ENCODE results near the gene LIPE. TPM values are rescaled to one million over a fixed set of nuclear protein-coding genes. Genes with fewer than 3 reads are reported as not detected.
A peak's percentile ranks its signal among the peaks of the same experiment; 100 is the strongest.

LIPE gene
- total RNA-seq, 1 experiment from 2014 or later = 7.4 TPM

DNA sequence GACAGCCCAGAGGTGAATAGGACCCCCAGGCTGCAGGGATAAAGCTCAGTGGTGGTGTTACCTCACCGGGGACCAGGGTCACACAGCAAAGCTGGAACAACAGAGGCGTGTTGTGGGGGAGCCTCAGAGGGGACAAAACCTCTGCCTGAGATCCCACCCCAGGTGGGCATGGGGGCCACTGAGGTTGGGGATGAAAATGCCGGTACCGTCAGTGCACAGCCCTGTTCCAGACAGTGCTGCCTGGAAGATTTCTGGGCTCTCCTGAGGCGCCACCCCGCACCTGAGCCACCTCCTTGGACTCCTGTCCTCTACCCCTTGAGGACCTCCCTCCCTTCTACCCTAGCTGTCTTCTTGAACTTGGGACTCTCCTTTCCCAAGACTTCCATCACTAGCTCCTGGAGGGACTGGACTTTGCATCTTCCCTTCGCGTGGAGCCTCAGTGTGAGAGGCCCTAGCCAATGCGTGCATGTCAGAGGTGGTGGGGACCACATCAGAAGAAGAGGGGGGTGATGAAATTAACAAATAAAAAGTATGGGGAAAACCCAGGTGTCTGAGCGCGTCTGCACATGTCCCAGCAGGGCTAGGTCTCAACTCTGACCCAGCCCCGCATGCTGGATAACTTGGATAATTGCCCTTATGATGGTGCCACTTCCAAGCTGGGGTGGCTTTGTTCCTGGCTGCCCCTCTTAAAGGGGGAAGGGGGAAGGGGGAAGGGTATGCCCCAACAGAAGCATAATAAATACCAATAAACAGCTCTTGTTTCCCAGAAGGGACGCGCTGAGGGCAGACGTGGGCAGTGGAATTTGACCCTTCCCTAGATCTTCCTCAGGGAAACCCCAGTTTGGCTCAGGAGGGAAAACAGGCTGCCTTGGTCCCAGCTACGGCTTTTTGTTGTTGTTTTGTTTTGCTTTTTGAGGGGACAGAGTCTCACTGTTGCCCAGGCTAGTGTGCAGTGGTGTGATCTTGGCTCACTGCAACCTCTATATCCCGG, 48.7 kb downstream of the LIPE start:
- no peak for DNase-seq (ENCODE audit: low read depth)

- DNase-seq (ENCODE audit: low read depth) = no peak
Observed at GRCh38 chr19:42376177-42376555, 51.0 kb downstream of the LIPE start.

DNA sequence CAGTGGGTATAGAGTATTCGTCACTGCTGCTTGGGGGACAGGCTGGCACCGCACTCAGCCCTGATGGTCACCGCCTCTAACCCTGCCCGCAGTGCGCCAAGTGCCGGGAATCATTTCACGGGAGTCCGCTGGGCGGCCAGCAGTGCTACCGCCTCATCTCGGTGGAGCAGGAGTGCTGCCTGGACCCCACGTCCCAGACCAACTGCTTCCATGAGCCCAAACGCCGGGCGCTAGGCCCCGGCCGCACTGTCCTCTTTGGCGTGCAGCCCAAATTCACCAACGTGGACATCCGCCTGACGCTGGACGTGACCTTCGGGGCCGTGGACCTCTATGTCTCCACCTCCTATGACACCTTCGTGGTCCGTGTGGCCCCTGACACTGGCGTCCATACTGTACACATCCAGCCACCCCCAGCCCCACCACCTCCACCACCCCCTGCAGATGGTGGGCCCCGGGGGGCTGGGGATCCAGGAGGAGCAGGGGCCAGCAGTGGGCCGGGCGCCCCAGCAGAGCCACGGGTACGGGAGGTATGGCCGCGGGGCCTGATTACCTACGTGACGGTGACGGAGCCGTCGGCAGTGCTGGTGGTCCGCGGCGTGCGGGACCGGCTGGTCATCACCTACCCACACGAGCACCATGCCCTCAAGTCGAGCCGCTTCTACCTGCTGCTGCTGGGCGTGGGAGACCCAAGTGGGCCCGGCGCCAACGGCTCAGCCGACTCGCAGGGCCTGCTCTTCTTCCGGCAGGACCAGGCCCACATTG, 51.6 kb downstream of the LIPE start:
- no peak for DNase-seq (ENCODE audit: low read depth)

- no peak for DNase-seq (ENCODE audit: low read depth)
Observed at GRCh38 chr19:42374826-42375376, 52.3 kb downstream of the LIPE start.

DNA sequence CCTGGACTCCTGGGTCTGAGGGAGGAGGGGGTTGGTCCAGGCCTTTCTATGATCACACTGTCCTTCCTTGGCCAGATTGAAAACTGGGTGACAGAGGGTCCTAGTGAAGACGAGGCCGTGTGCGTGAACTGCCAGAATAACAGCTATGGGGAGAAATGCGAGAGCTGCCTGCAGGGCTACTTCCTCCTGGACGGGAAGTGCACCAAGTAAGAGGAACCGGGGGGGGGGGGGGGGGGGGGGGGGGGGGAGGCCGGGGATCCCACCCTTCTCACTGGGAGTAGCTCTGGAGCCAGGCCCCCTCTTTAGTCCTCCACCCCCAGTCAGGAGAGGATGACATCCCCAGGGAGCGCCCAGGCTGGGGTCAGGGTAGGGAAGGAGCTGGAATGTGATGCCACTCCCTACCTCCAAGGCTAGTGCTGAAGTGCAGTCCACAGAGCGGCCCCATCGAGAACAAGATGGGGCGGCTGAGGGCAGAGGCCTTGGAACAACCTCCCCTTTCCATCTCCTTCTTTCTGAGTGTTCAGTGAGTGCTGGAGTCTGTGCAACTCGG, 56.5 kb downstream of the LIPE start:
- no peak for DNase-seq (ENCODE audit: low read depth)

DNA sequence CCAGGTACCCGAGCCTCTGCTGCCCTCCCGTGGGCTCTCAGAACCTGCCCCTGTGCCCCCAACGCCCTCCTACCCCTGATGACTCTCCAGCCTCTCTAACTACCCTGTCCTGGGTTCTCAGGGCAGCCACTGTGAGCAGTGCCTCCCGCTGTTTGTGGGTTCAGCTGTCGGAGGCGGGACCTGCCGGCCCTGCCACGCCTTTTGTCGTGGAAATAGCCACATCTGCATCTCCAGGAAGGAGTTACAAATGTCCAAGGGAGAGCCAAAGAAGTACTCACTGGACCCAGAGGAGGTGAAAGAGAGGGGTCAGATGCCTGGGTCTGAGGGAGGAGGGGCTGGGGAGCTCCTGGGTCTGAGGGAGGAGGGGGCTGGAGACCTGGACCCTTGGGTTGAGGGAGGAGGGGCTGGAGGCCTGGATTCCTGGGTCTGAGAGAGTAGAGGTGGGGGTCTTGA, 57.1 kb downstream of the LIPE start:
- DNase-seq (ENCODE audit: low read depth) = no peak

- no peak for DNase-seq (ENCODE audit: low read depth)
Observed at GRCh38 chr19:42369433-42370067, 57.6 kb downstream of the LIPE start.

DNA sequence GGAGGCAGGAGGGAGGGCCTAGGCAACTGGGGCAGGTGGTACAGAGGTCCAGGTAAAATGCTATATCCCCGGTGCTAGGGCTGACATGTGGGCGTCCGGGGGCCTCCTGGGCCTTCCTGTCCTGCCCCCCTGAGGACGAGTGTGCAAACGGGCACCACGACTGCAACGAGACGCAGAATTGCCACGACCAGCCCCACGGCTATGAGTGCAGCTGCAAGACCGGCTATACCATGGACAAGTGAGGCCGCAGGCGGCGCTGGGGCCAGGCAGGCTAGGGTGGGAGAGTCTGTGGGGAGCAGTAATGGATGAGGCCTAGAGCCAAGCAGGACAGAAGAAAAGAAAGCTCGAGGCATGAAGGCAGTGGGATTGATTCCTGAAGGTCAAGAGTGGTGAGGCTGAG, 58.4 kb downstream of the LIPE start:
- no peak for DNase-seq (ENCODE audit: low read depth)

- DNase-seq (ENCODE audit: low read depth) = no peak
Observed at GRCh38 chr19:42368360-42368759, 58.8 kb downstream of the LIPE start.

GRCh38 chr19:42367929-42368328, 59.3 kb downstream of the LIPE start:
- DNase-seq (ENCODE audit: low read depth) = no peak

GRCh38 chr19:42366673-42367072, 60.5 kb downstream of the LIPE start:
- no peak for DNase-seq (ENCODE audit: low read depth)

- no peak for DNase-seq (ENCODE audit: low read depth)
Observed at GRCh38 chr19:42363614-42364346, 63.4 kb downstream of the LIPE start.

GRCh38 chr19:42362891-42363440, 64.2 kb downstream of the LIPE start:
- no peak for DNase-seq (ENCODE audit: low read depth)

GRCh38 chr19:42362342-42362741, 64.8 kb downstream of the LIPE start:
- no peak for DNase-seq (ENCODE audit: low read depth)

DNA sequence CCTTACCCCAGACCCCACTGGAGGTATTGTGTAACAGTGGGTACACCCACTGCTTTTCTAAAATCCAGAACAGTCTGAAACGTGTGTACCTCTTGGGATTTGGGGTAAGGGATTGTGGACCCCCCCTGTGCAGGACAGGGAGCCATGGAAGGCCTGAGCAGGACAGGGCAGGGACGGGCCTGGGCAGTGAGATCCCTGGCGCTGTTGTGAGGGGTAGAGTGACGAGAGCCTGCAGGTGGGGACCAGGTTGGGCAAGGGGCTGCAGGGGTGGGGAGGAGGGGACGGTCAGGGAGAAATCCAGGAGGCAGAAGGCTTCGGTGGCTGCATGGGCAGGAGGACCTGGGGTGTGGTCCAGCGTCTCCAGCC, 65.7 kb downstream of the LIPE start:
- DNase-seq (ENCODE audit: low read depth) = no peak

GRCh38 chr19:42360787-42361544, 66.2 kb downstream of the LIPE start:
- DNase-seq (ENCODE audit: low read depth) = peak; percentile 30

DNA sequence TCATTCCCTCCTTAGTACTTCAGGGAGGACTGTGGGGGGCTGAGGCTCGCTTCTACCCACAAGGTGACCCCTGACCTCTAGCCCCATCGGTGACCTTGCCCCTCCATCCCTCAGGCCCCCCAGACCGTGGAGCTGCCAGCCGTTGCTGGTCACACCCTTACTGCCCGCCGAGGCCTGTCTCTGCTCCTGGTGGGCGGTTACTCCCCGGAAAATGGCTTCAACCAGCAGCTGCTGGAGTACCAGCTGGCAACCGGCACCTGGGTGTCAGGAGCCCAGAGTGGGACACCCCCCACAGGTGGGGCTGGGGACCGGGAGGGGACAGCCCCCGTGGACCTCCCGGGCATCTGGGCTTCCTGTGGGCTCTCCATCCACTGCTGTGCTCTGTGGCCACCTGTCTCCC, 69.9 kb downstream of the LIPE start:
- DNase-seq (ENCODE audit: low read depth) = no peak

GRCh38 chr19:42356686-42357085, 70.5 kb downstream of the LIPE start:
- DNase-seq (ENCODE audit: low read depth) = no peak

DNA sequence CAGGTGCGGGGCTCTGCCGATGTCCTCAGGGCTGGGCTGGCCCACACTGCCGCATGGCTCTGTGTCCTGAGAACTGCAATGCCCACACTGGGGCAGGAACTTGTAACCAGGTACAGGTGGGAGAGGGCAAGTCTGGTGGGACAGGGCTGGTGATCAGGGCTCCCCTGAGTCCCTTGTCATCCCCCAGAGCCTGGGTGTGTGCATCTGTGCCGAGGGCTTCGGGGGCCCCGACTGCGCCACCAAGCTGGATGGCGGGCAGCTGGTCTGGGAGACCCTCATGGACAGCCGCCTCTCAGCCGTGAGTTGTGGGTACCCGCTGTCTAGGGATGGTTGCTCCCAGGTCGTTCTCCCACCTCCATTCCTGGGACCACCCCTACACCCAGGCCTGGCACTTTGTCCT, 71.3 kb downstream of the LIPE start:
- DNase-seq (ENCODE audit: low read depth) = no peak

All from Daoy (cell line).